Nephron (organoid): ENCODE results near the gene KRTAP16-1.

Experiments
- H3K27ac Mint-ChIP-seq, 3 experiments: 2 replicates each; pipeline ENCODE4 v1.8.0; 2020; ENCODE audit warnings: mixed read lengths in 3 of 3, mild to moderate bottlenecking in 2 of 3, moderate library complexity in 1 of 3
- H3K27me3 Mint-ChIP-seq: 2 replicates; pipeline ENCODE4 v1.8.0; 2021; ENCODE audit warnings: low read depth, mild to moderate bottlenecking, moderate library complexity, mixed read lengths
- H3K36me3 Mint-ChIP-seq: 2 replicates; pipeline ENCODE4 v1.8.0; 2020; ENCODE audit warnings: low read depth, mixed read lengths
- H3K4me1 Mint-ChIP-seq: 2 replicates; pipeline ENCODE4 v1.8.0; 2020; ENCODE audit warnings: mixed read lengths
- H3K4me3 Mint-ChIP-seq, 3 experiments: 2 replicates each; pipeline ENCODE4 v1.8.0; 2020; ENCODE audit warnings: mild to moderate bottlenecking in 3 of 3, mixed read lengths in 3 of 3, moderate library complexity in 2 of 3
- H3K9me3 Mint-ChIP-seq: 2 replicates; pipeline ENCODE4 v1.8.0; 2020; ENCODE audit warnings: mixed read lengths
- TF ChIP-seq, protein P1 (sequence below), 3 experiments: fragments of 200-600 bp; sonication (generic); IDR thresholded peaks; one replicate each; pipeline ENCODE4 v1.5.0; 2021; ENCODE audit warnings: antibody characterized with exemption in 3 of 3; ENCODE audit not compliant: unreplicated experiment in 3 of 3

The KRTAP16-1 gene

DNA sequence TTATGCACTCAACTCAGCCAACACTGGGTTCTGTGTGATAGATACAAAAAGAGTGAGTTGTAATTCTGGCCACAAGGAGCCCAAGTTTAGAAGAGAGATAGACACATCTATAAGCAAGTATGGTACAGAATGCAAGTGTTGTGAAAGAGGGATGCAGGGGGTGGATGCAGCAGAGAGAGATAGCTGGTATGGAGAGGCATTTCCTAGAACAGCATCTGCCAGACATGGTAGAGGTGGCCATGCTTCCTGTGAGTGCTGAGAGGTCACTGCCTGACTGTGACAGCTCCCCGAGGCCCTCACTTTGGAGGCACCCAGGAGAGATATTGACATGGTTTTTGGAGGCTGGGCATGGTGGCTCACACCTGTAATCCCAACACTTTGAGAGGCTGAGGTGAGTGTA is 2.0 kb upstream of the KRTAP16-1 start:
- H3K27ac Mint-ChIP-seq, result no peak overlapping the region
- TF ChIP-seq, protein P1, sequence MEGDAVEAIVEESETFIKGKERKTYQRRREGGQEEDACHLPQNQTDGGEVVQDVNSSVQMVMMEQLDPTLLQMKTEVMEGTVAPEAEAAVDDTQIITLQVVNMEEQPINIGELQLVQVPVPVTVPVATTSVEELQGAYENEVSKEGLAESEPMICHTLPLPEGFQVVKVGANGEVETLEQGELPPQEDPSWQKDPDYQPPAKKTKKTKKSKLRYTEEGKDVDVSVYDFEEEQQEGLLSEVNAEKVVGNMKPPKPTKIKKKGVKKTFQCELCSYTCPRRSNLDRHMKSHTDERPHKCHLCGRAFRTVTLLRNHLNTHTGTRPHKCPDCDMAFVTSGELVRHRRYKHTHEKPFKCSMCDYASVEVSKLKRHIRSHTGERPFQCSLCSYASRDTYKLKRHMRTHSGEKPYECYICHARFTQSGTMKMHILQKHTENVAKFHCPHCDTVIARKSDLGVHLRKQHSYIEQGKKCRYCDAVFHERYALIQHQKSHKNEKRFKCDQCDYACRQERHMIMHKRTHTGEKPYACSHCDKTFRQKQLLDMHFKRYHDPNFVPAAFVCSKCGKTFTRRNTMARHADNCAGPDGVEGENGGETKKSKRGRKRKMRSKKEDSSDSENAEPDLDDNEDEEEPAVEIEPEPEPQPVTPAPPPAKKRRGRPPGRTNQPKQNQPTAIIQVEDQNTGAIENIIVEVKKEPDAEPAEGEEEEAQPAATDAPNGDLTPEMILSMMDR (IDR thresholded peaks at IDR 0.05; ENCODE audit: unreplicated experiment in 3 of 3), result no peak
- H3K4me1 Mint-ChIP-seq, result peaks cover 10% of the 10 kb centered on the region
- no peaks in the 10 kb centered on the region for H3K9me3 Mint-ChIP-seq
- H3K36me3 Mint-ChIP-seq, result no peaks in the 10 kb centered on the region
- H3K4me3 Mint-ChIP-seq, result no peak overlapping the region
- H3K27me3 Mint-ChIP-seq, result peaks cover 29% of the 10 kb centered on the region

DNA sequence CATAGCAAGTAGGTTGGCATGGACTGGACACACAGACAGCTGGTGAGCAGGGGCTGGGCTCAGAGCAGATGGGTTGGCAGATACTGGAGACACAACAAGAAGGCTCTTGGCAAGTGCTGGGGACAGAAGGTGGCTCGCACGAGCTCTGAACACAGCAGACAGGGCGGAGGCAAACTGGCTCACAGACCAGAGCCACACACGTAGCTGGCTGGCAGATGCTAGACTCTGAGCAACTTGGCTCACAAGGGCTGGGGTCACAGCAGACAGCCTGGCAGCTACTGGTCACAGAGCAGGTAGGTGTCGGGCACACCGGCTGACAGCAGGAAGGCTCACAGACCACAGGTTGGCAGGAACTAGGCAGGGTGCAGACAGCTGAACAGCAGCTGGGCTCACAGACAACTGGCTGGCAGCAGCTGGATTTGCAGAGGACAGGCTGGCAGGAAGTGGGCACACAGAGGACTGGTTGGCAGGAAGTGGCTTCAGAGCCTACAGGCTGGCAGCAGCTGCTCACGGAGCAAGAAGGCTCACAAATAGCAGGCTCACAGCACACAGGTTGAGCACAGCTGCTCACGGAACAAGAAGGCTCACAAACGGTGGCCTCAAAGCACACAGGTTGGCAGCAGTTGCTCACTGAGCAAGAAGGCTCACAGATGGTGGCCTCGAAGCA is 725 bp downstream of the KRTAP16-1 start:
- TF ChIP-seq, protein P1 (IDR thresholded peaks at IDR 0.05; ENCODE audit: unreplicated experiment in 3 of 3), result no peak
- H3K27ac Mint-ChIP-seq, result no peak overlapping the region
- peaks cover 24% of the 10 kb centered on the region for H3K27me3 Mint-ChIP-seq

DNA sequence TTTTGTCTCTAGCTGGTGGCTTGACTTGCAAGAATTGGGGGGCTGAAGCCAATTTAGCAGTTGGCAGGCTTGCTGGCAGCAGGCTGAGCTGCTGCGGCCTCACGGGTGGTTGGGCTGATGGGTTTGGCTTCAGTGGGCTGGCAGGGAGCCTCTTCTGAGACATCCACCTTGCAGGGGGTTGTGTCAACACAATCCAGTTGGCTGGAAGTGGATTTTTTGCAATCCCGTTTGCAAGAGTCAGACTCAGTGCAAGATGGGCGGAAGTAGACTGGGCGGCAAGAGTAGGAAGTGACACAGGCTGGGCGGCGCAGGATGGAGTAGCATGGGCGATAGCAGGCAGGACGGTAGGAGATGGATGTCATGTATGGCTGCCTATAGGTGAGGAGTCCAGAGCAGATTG is 1.5 kb downstream of the KRTAP16-1 start:
- TF ChIP-seq, protein P1 (IDR thresholded peaks at IDR 0.05; ENCODE audit: unreplicated experiment in 3 of 3), result no peak
- Mint-ChIP-seq H3K27ac (no peak overlapping the region), H3K4me3 (no peak overlapping the region), H3K27me3 (peaks cover 24% of the 10 kb centered on the region), H3K36me3 (no peaks in the 10 kb centered on the region), H3K9me3 (no peaks in the 10 kb centered on the region), H3K4me1 (peaks cover 10% of the 10 kb centered on the region)

More for the DNA sequence above, 725 bp downstream of the KRTAP16-1 start:
- H3K36me3 Mint-ChIP-seq, result no peaks in the 10 kb centered on the region
- H3K9me3 Mint-ChIP-seq, result no peaks in the 10 kb centered on the region
- no peak overlapping the region for H3K4me3 Mint-ChIP-seq
- H3K4me1 Mint-ChIP-seq, result peaks cover 10% of the 10 kb centered on the region

DNA sequence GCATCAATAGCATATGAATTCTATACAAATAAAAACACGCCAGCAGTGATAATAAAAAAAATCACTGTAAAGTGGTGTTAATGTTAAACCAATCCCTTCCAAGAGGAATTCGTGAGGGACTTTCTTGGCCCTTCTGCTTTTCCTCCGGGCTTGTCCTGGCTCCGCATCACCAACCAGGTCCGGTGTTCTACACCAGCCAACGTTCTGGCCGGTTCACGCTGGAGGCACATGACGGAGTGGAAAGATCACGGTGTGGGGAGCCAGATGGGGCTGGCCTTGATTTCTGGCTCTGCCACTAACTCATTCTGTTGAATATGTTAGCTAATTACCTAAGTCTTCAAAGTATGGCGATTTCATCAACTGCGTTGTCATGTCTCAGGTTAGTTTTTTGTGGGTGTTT is 5.0 kb downstream of the KRTAP16-1 start:
- Mint-ChIP-seq H3K27ac (no peak overlapping the region), H3K4me3 (no peak overlapping the region), H3K4me1 (peaks cover 10% of the 10 kb centered on the region), H3K9me3 (peaks cover 3% of the 10 kb centered on the region), H3K36me3 (no peaks in the 10 kb centered on the region), H3K27me3 (peaks cover 14% of the 10 kb centered on the region)
- TF ChIP-seq, protein P1 (IDR thresholded peaks at IDR 0.05; ENCODE audit: unreplicated experiment in 3 of 3), result no peak

DNA sequence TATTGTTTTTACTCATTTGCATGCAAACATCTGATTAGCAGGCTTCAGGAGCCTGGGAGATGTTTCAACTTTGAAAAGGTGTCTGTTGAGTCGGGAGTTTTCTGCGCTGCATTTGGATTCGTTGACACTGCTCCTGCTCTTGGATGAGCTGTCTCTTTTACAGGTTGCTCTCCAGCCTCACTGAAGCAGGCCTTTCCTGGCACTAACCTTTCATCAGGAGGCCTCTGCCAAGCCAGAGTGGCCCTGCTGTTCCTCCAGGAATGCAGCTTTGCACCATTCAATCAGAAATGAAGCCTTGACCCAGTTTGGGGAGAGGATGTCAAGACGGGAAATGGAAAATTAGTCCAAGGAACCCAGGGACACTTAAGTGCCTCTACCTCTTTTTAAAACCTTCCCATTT is 6.1 kb downstream of the KRTAP16-1 start:
- H3K36me3 Mint-ChIP-seq, result no peaks in the 10 kb centered on the region
- H3K27me3 Mint-ChIP-seq, result peaks cover 9% of the 10 kb centered on the region
- H3K9me3 Mint-ChIP-seq, result peaks cover 3% of the 10 kb centered on the region
- no peak overlapping the region for H3K4me3 Mint-ChIP-seq
- TF ChIP-seq, protein P1 (IDR thresholded peaks at IDR 0.05; ENCODE audit: unreplicated experiment in 3 of 3), result no peak
- H3K27ac Mint-ChIP-seq, result no peak overlapping the region
- H3K4me1 Mint-ChIP-seq, result peaks cover 5% of the 10 kb centered on the region
